Stimulated activated CD8-positive, alpha-beta memory T cell treated with anti-CD3 and anti-CD28 coated beads, Interleukin-2, amount 100 ng/mL, for 1 hour (primary cell): ENCODE data around the gene ACKR4.
"Not testable (repeated sequence)": the region's sequence is repeated elsewhere in the genome, so short reads cannot be mapped to it uniquely, and the experiment has no call there.

Experiments used
- DNase-seq, 2 donors: peaks; one replicate each; pipeline ENCODE4 v3.0.0-alpha.2; 2020; ENCODE audit warnings: low read depth in 2 of 2

The ACKR4 gene

GRCh38 chr3:132594498-132594897 lies 2.6 kb upstream of the ACKR4 start:
- DNase-seq: no peak

DNA sequence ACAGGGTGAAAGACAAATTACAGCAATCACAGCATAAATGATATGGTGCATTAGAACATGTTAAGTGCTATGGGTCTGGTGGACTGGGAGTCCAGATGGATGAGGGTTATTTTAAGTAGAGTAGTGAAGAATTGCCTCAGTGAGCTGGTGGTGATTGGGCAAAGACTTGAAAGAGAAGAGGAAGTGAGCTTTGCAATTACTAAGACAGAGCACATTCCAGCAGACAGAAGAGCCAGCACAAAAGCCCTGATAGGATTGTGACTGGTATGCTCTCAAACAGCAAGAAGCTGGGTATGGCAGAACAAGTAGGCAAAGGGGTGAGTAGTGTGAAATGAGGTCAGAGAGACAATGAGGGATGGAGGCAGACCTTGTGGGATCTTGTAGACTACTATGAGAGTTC lies 2.1 kb upstream of the ACKR4 start:
- no peak for DNase-seq

DNA sequence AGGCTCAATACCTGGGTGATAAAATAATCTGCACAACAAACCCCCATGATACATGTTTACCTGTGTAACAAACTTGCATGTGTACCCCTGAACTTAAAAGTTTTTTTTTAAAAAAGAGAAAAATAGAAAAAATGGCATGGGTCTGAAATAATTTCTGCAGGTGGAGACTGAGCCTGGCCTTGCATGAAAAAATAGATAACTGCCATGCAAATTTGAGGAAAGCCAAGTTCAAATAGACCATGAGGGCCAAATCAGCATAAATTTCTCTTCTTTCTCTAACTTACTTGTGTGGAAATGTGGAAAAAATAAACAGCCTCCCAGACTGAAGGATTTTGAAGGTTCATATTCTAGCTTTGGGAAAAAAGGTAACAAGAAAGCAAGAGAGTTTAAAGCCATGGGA lies 744 bp upstream of the ACKR4 start:
- no peak for DNase-seq

GRCh38 chr3:132597660-132598059 lies 590 bp downstream of the ACKR4 start:
- DNase-seq: no peak

DNA sequence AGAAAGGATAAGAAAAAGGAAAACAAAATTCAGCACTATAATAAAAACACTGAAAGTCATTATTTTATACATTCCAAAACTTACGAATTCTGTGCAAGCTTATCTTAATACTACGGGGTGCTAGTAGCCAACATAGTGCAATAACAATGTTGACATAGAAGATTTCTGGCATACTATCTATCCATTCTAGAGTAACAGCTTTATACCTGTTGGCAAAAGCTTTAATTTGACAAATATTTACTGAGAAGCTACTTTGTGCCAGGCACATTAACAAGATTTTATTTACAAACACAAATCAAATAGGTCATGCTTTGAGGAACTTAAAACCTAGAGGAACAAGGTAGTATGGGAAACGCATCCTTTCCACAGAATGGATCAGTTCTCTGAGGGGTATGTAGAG lies 1.1 kb downstream of the ACKR4 start:
- DNase-seq: no peak

DNA sequence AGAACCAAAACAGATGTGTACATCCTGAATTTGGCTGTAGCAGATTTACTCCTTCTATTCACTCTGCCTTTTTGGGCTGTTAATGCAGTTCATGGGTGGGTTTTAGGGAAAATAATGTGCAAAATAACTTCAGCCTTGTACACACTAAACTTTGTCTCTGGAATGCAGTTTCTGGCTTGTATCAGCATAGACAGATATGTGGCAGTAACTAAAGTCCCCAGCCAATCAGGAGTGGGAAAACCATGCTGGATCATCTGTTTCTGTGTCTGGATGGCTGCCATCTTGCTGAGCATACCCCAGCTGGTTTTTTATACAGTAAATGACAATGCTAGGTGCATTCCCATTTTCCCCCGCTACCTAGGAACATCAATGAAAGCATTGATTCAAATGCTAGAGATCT lies 3.5 kb downstream of the ACKR4 start:
- not testable (repeated sequence) for DNase-seq

DNA sequence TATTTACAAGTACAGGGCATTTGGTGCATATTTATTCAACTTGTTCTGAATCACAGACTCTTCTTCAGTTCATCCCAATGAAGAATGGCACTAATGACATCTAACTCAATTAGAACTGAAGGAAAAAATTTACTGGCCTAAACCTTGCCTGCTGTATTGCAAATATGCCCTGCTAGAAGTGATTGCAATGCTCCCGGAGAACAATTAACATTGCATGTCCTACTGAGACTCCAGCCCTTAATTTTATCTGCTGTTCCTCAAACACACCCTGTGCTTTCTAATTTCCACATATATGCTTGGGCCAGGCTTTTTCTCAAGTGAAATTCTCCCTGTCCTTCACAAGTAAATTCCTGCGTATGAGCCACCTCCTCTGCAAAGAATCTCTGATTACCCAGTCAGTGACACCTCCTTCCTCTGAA lies 8.3 kb downstream of the ACKR4 start:
- DNase-seq: no peak

GRCh38 chr3:132606085-132606484 lies 9.0 kb downstream of the ACKR4 start:
- DNase-seq: no peak

DNA sequence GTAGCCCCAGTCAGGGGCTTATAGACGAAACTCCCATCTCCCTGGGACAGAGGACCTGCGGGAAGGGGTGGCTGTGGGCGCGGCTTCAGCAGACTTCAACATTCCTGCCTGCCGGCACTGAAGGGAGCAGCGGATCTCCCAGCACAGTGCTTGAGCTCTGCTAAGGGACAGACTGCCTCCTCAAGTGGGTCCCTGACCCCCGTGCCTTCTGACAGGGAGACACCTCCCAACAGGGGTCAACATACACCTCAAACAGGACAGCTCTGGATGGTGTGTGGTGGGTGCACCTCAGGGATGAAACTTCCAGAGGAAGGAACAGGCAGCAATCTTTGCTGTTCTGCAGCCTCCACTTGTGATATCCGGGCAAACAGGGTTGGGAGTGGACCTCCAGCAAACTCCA lies 9.6 kb downstream of the ACKR4 start:
- DNase-seq: not testable (repeated sequence)

GRCh38 chr3:132615301-132615700 lies 18.2 kb downstream of the ACKR4 start:
- not testable (repeated sequence) for DNase-seq

DNA sequence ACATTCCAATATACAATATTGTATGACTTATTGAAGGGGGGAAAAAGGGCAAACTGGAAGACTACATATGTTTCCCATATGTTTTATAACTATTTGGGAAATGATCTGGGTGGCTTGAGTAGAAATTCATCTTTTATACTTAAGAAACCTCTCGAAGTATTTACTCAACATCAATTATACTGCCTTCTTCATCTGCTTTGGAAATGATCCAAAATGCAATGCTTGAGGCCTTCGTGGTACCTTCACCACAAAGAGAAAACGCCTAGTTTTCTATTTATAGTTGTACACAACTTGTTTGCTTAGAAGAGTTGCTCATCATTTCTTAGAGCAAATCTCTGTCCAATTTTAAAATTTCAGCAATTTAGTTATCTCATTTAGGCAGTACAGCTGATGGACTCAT lies 18.8 kb downstream of the ACKR4 start:
- DNase-seq: no peak

DNA sequence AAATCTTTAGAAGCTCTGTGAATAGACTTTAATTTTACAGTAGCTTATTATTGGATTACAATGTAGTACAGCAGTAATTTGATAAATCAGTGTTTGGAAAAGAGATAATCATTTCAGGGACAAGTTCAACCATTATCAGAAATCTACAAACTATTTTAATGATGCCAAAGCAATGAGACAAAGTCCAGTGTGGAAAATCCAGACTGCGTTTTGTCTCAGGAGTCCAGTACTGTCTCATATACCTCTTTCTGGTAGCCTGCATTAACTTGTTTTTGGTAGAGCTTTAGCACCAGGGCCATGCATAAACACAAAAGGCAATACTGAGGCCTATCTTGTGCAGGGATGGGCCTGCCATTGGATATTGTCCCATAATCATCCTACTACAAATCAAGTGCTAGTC lies 19.7 kb downstream of the ACKR4 start:
- DNase-seq: no peak

DNA sequence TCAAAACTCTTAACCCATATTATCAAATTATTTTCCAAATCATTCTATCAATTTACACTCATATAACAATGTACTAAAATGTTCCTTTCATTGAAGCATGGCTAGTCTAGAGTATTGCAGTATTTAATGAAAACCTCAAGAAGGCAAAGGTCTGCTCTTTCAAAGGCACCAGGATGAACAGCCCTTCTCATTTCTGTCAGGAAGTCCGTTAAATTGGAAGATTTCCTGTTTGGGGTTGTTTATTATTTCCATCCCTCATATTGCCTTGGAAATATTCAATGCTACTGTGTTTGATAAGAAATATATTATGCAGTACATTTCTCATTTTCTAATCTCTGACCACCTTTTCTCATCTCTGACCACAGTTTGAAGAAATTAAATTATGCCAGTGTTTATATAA lies 25.1 kb downstream of the ACKR4 start:
- DNase-seq: no peak

DNA sequence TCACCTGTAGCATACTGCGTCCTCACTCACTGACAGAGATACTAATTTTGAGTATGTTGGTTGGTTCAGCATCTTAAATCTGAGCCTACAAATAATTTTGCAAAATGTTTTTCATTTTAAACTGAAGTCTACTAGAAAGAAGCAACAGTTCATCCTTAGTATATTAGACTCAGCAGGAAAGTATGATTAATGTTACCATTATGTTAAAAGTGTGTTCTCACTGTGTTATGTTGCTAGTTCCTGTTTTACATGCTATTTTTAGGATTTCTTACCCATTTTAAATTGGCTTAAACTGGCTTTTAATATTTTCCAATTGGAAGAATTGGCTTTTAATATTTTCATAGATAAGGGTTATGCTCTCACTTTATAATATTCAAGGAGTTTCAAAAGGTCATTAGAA lies 25.7 kb downstream of the ACKR4 start:
- DNase-seq: no peak

GRCh38 chr3:132623646-132624045 lies 26.6 kb downstream of the ACKR4 start:
- no peak for DNase-seq

GRCh38 chr3:132624790-132625189 lies 27.7 kb downstream of the ACKR4 start:
- no peak for DNase-seq

DNA sequence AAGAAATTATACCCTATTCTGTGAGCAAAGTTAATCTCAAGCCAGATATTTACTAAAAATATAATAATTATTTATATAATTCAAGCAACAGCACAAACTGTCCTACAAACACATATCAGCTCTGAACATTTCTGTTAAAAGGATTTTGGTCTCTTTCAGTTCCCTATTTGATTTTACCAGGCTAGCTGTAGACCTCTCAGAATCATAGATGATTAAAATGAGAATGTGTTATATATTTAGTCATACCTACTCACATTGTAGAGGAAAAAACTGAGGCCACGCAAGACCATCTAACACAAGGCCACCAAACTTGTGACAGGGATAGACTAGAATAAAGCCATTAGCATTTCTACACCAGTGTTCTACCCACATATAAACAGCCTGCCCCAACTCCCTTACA lies 28.5 kb downstream of the ACKR4 start:
- DNase-seq: no peak

GRCh38 chr3:132626955-132627354 lies 29.9 kb downstream of the ACKR4 start:
- no peak for DNase-seq

GRCh38 chr3:132628157-132628556 lies 31.1 kb downstream of the ACKR4 start:
- no peak for DNase-seq

DNA sequence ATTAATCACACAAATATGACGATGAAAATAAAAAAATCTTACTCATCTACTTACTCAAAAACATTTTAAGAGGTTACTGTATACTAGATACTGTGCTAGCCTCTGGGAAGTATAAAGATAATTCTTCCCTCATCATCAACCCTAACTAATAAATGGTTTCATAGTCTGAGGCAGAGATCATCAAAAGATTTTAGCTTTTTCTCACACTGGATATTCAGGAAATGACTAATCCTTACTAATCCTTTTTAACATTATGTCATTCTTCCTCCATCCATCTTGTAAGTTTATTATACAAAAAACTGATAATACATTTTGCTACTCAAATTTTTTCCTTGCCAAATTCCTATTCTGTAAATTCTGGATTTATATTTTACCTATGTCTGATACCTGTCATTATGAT lies 32.9 kb downstream of the ACKR4 start:
- no peak for DNase-seq

DNA sequence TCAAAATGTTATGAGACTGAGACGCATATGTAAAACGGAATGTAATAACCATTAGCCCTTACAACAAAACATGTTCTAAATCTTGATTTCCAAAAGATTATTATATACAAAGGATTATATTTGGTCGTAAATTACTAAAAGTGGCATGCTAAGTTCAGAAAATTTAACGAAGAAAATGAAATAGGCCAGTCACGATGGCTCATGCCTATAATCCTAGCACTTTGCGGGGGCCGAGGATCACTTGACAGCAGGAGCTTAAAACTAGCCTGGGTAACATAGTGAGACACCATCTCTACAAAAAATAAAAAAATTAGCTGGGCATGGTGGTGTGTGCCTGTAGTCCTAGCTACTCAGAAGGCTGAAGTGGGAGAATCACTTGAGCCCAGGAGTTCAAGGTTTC lies 33.5 kb downstream of the ACKR4 start:
- DNase-seq: no peak

DNA sequence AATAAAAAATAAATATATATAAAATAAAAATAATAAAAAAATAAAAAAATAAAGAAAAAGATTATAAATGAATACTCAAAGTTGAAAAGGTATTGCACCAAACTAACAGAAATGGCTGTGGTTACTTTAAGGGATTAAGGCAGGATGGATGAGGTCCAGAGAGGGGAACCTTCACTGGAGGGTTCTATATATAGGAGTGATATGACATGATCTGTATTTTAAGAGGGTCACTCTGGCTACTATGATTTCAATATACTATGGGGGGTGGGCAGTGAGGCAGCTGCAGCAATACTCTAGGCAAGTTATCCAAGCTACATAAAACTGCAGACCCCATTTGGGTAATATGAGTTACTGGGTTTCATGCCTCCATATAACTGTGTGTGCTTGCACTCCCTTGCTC lies 38.0 kb downstream of the ACKR4 start:
- DNase-seq: no peak

DNA sequence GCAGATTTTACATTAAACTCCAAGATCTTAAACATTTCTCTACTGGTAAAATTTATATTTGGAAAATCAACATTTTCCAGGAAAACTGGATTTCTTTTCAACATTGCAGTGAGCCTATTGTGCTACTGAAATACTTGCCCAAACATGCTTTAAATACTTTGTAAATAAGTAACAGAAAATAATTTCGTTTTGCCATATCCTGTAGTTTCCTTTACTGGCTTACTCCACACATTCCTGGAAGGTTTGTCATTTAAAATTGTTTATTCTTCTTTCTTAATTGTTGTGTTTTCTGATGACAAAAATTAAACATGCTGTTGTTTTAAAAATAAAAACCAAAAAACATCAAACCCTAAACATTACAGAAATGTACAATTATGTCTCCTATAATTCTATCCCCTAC lies 40.5 kb downstream of the ACKR4 start:
- no peak for DNase-seq

- no peak for DNase-seq
These were observed 41.6 kb downstream of the ACKR4 start for GRCh38 chr3:132638706-132639105.

GRCh38 chr3:132641427-132641826 lies 44.4 kb downstream of the ACKR4 start:
- not testable (repeated sequence) for DNase-seq
